Measurements from ENCODE around the gene TOM1.
"Not testable (repeated sequence)": the region's sequence is repeated elsewhere in the genome, so short reads cannot be mapped to it uniquely, and the experiment has no call there.

Gene TOM1

DNA sequence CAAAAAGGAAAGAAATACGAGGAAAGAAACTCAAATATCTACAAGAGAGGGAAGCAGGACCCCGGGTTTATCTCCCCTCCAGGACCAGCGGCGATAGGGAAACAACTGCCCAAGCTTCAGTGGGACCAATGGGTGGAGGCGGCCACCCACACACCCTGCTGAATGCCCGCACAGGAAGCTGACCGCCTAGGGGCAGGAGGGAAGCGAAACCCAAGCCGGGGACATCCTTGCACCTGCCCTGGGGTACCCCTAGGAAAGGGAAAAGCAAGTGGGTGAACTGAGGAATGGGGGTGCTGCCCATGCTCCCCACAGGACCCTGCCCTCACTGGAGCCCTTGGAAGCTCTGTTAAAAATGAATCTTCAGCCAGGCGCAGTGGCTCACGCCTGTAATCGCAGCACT is 53.6 kb downstream of the TOM1 start:
- no peak overlapping the region for H3K9ac ChIP-seq (ENCODE audit: low read length)
- peaks cover 15% of the 10 kb centered on the region for H3K4me1 ChIP-seq (ENCODE audit: control insufficient read depth, insufficient read depth, low read length)
- H3K9me3 ChIP-seq (ENCODE audit: control insufficient read depth, low read length), result no peaks in the 10 kb centered on the region
- no peaks in the 10 kb centered on the region for H3K36me3 ChIP-seq (ENCODE audit: control insufficient read depth, insufficient read depth, low read length)
- no peak overlapping the region for H3K4me3 ChIP-seq (ENCODE audit: low read length)
- peaks cover 8% of the 10 kb centered on the region for H3K27me3 ChIP-seq (ENCODE audit: control insufficient read depth, insufficient read depth, low read length)

DNA sequence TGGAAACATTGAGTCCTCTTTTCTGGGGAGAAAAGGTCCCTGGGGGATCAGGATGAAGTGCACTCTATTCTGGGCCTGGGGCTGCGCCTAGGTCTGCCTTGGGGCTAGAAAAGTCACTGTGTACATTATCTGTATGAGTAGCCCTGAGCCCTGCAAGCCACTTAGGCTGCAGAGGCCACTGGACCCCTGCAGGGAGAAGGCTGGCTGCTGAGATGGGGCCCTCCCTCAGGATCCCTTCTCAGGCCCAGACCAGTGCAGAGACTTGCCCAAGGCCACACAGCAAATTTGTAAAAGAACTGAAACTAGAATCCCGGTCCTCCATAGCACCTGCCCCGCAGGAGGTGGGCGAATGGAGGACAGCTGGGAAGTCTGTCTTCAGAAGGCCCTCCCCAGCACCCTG is 54.4 kb downstream of the TOM1 start:
- Histone ChIP-seq H3K4me1 (ENCODE audit: control insufficient read depth, insufficient read depth, low read length) (peaks cover 15% of the 10 kb centered on the region), H3K27me3 (ENCODE audit: control insufficient read depth, insufficient read depth, low read length) (peaks cover 8% of the 10 kb centered on the region), H3K9ac (ENCODE audit: low read length) (no peak overlapping the region), H3K36me3 (ENCODE audit: control insufficient read depth, insufficient read depth, low read length) (no peaks in the 10 kb centered on the region), H3K9me3 (ENCODE audit: control insufficient read depth, low read length) (no peaks in the 10 kb centered on the region), H3K4me3 (ENCODE audit: low read length) (no peak overlapping the region)

DNA sequence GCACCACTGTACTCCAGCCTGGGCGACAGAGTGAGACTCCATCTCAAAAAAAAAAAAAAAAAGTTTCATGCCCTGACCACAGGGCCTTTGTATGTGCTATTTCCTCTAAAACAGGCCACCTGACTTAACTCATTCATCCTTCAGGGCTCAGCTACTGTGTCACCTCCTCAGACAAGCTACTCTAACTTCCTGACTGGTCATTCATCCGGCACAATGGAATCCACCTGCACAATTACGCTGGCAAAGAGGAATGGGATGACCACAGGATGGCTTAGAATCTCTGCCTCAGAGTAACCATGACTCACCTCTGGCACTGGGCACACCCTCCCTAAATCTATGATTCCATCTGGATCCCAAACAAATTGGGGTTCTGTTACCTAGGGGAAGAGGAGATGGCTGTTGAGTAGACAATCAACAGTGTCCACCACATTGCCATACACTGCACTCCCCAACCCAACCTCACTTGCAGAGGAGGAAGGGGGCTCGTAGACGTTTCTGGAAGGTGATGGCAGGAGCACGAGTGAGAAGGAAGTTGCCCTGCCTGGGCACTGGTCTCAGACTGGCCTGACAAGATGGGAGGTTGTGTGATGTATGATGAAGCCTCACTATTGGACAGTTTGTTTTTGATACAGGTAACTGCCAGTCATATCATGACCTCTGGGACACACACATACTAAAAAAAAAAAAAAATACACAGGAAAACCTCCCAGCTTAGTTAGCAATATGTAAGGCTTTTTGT is 58.4 kb downstream of the TOM1 start:
- no peak overlapping the region for H3K4me3 ChIP-seq (ENCODE audit: low read length)
- no peaks in the 10 kb centered on the region for H3K9me3 ChIP-seq (ENCODE audit: control insufficient read depth, low read length)
- no peaks in the 10 kb centered on the region for H3K4me1 ChIP-seq (ENCODE audit: control insufficient read depth, insufficient read depth, low read length)
- no peaks in the 10 kb centered on the region for H3K36me3 ChIP-seq (ENCODE audit: control insufficient read depth, insufficient read depth, low read length)
- no peak overlapping the region for H3K9ac ChIP-seq (ENCODE audit: low read length)
- no peaks in the 10 kb centered on the region for H3K27me3 ChIP-seq (ENCODE audit: control insufficient read depth, insufficient read depth, low read length)

DNA sequence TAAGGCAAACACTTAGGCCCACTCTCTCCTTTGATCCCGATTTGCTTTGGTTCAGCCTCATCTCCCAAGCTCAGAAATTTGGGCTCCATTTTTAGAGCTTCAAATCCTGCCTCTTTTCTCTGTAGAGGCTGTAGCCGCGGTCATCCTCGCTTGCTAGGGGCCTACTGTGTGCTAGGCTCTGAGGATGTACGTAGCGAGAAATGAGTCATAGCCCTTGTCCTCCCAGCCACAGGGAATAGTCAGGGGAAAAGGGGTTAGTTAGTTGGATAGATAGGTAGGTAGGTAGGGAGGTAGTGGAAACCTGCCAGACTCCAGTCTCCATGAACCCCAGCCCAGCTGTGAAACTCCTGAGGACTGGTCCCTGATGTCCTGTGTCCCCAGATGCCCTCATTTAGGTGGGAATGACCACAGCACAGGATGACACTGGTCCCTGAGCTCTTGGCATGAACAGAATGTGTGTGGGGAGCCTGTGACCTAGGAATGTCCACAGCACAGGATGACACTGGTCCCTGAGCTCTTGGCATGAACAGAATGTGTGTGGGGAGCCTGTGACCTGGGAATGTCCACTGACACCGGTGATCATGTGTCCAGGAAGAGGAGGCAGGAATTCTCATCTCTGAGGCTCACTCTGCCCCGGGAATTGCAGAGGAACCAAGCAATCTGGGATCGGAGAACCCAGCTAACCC is 59.8 kb downstream of the TOM1 start:
- Histone ChIP-seq H3K4me3 (ENCODE audit: low read length) (no peak overlapping the region), H3K4me1 (ENCODE audit: control insufficient read depth, insufficient read depth, low read length) (no peaks in the 10 kb centered on the region), H3K36me3 (ENCODE audit: control insufficient read depth, insufficient read depth, low read length) (no peaks in the 10 kb centered on the region), H3K27me3 (ENCODE audit: control insufficient read depth, insufficient read depth, low read length) (no peaks in the 10 kb centered on the region), H3K9me3 (ENCODE audit: control insufficient read depth, low read length) (no peaks in the 10 kb centered on the region), H3K9ac (ENCODE audit: low read length) (no peak overlapping the region)

DNA sequence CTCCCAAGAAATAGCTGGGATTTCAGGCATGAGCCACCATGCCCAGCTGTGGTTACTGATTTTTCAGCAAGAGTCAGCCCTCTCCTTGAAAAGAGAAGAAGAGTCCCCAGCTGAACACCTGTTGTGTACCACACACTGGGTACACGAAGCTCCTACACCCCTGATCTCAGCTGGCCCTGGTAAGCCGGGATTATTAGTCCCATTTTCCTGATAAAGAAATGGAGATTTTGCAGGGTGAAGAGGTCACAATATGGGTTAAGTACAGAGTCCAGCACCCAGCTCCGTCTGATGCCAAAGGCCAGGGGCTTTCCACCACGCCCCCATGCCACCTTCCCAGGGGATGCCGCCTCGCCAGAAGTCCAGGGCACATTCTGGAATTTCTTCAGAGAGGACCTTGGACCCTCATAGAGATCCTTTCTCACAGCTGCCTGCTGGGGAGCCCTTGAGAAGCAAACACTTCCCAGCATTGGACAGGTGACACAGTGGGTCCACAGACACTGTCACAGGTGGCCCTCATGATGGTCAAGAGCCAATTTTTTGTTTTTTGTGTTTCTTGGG is 61.4 kb downstream of the TOM1 start:
- Histone ChIP-seq H3K27me3 (ENCODE audit: control insufficient read depth, insufficient read depth, low read length) (no peaks in the 10 kb centered on the region), H3K4me3 (ENCODE audit: low read length) (no peak overlapping the region), H3K9me3 (ENCODE audit: control insufficient read depth, low read length) (no peaks in the 10 kb centered on the region), H3K36me3 (ENCODE audit: control insufficient read depth, insufficient read depth, low read length) (no peaks in the 10 kb centered on the region), H3K9ac (ENCODE audit: low read length) (no peak overlapping the region), H3K4me1 (ENCODE audit: control insufficient read depth, insufficient read depth, low read length) (no peaks in the 10 kb centered on the region)

DNA sequence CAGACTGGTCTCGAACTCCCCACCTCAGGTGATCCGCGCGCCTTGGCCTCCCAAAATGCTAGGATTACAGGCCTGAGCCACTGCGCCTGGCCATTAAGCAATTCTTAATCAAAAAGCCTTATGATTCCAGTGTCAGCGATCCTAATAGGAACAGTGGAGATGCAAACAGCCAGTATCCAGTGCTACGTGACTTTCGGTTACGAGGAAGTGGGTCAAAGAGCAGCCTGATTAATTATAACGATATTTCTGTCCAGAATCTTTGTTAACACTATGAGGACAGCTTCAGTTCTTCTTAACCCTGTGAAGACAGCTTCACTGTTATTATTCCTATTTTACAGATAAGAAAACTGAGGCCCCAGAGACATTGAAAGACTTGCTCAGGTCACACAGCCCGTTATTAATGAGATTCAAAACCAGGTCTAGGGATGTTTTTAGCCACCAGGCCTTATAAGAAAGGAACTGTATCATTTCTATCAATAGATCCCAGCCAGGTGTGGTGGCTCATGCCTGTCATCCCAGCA is 63.9 kb downstream of the TOM1 start:
- H3K27me3 ChIP-seq (ENCODE audit: control insufficient read depth, insufficient read depth, low read length), result no peaks in the 10 kb centered on the region

DNA sequence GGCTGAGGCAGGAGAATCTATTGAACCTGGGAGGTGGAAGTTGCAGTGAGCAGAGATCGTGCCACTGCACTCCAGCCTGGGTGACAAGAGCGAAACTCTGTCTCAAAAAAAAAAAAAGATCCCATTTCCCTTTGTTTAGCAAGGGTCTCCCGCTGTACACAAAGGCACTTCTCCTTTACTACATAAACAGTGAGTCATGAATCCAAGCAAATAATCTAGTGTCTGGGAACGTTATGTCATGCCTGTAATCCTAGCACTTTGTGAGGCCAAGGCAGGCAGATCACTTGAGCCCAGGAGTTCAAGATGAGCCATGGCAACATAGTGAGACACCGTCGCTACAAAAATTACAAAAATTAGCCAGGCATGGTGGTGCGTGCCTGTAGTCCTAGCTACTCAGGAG is 64.5 kb downstream of the TOM1 start:
- H3K36me3 ChIP-seq (ENCODE audit: control insufficient read depth, insufficient read depth, low read length); H3K27me3 ChIP-seq (ENCODE audit: control insufficient read depth, insufficient read depth, low read length); H3K4me3 ChIP-seq (ENCODE audit: low read length); H3K9me3 ChIP-seq (ENCODE audit: control insufficient read depth, low read length); H3K9ac ChIP-seq (ENCODE audit: low read length): not testable (repeated sequence)
- H3K4me1 ChIP-seq (ENCODE audit: control insufficient read depth, insufficient read depth, low read length), result peaks cover 11% of the 10 kb centered on the region

More for the DNA sequence above, 63.9 kb downstream of the TOM1 start:
- no peak overlapping the region for H3K9ac ChIP-seq (ENCODE audit: low read length)
- no peaks in the 10 kb centered on the region for H3K36me3 ChIP-seq (ENCODE audit: control insufficient read depth, insufficient read depth, low read length)
- H3K9me3 ChIP-seq (ENCODE audit: control insufficient read depth, low read length), result no peaks in the 10 kb centered on the region
- H3K4me1 ChIP-seq (ENCODE audit: control insufficient read depth, insufficient read depth, low read length), result peaks cover 11% of the 10 kb centered on the region
- no peak overlapping the region for H3K4me3 ChIP-seq (ENCODE audit: low read length)

DNA sequence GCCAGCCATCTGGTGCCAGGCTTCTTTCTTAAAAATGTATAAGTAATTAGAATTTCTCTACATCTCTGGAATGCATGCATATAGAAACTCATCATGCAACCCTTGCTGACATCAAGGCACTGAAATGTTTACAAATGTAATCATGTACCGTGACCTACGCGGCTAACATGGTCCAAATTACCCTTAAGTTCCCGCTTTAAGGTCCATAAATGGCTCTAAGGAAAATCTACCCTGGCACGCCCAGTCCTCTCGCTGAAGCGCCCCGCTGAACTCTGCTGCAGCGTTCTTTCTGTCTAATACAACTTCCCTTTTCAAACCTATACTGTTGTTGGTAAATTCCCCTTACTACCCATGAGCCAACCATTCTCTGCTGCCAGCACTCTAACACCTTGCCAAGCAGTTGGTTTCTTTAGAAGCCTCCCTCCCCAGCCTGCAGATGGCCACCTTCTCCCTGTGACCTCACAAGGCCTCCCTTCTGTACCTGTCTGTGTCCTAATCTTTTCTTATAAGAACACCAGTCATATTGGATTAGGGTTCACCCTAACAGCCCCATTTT is 67.7 kb downstream of the TOM1 start:
- Histone ChIP-seq H3K9ac (ENCODE audit: low read length) (no peak overlapping the region), H3K27me3 (ENCODE audit: control insufficient read depth, insufficient read depth, low read length) (no peaks in the 10 kb centered on the region), H3K9me3 (ENCODE audit: control insufficient read depth, low read length) (no peaks in the 10 kb centered on the region), H3K4me3 (ENCODE audit: low read length) (no peak overlapping the region), H3K36me3 (ENCODE audit: control insufficient read depth, insufficient read depth, low read length) (no peaks in the 10 kb centered on the region), H3K4me1 (ENCODE audit: control insufficient read depth, insufficient read depth, low read length) (peaks cover 11% of the 10 kb centered on the region)

DNA sequence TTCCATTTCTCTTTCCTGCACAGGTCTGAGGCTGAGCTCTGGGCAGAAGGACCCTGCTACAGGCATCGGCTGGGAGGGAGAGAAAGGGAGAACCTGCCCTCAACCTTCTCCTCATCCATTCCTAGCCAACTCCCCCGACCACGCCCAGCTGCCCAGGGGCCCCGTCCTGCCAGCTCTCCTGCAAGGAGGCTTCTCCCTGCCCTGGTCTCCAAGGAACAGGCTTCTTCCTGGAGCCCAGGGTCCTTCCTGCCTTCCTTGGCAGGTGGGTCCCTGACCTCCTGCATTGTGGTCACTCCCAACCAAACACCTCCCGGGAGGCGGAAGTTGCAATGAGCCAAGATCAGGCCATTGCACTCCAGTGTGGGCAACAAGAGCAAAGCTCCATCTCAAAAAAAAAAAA is 68.7 kb downstream of the TOM1 start:
- Histone ChIP-seq H3K9ac (ENCODE audit: low read length) (no peak overlapping the region), H3K4me1 (ENCODE audit: control insufficient read depth, insufficient read depth, low read length) (peaks cover 11% of the 10 kb centered on the region), H3K27me3 (ENCODE audit: control insufficient read depth, insufficient read depth, low read length) (no peaks in the 10 kb centered on the region), H3K9me3 (ENCODE audit: control insufficient read depth, low read length) (no peaks in the 10 kb centered on the region), H3K36me3 (ENCODE audit: control insufficient read depth, insufficient read depth, low read length) (no peaks in the 10 kb centered on the region), H3K4me3 (ENCODE audit: low read length) (no peak overlapping the region)

DNA sequence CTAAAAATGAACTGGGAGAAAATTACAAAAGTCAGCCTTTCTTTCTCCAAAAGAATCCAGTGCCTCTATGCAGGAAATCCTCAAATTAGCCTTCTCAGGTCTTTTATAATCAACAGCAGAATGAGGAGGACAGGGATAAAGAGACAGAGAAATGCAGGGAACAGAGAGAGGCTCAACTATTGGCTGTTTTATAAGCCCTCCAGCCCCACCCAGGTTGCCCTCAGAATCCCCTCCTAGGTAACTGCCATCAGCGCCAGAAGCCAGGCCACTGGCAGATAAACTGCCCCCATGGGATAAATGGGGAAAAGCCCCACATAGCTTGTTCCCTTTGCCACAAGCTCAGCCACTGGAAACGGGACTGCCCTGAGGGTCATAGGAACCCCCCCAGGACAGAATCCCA is 70.3 kb downstream of the TOM1 start:
- Histone ChIP-seq H3K36me3 (ENCODE audit: control insufficient read depth, insufficient read depth, low read length) (no peaks in the 10 kb centered on the region), H3K4me1 (ENCODE audit: control insufficient read depth, insufficient read depth, low read length) (peaks cover 11% of the 10 kb centered on the region), H3K27me3 (ENCODE audit: control insufficient read depth, insufficient read depth, low read length) (no peaks in the 10 kb centered on the region), H3K4me3 (ENCODE audit: low read length) (no peak overlapping the region), H3K9me3 (ENCODE audit: control insufficient read depth, low read length) (no peaks in the 10 kb centered on the region), H3K9ac (ENCODE audit: low read length) (no peak overlapping the region)

DNA sequence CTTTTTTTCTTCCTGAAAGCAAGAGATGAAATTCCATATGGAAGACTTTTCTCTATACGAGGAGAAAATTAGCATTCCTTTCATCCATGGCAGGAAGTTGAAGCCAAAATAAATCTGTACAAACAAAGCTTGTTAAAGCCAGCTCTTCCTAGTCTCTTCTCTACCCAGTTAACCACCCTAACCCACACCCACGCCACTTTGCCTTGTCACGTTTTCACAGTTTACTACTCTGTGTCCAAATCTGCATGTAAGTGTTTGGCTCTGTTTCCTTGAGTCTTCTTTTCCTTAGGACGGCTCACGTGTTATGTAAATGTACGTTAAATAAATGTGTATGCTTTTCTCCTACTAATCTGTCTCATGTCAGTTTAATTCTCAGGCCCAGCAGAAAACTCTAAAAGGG is 74.1 kb downstream of the TOM1 start:
- no peaks in the 10 kb centered on the region for H3K27me3 ChIP-seq (ENCODE audit: control insufficient read depth, insufficient read depth, low read length)
- H3K4me1 ChIP-seq (ENCODE audit: control insufficient read depth, insufficient read depth, low read length), result peaks cover 26% of the 10 kb centered on the region
- H3K9ac ChIP-seq (ENCODE audit: low read length), result no peak overlapping the region
- no peaks in the 10 kb centered on the region for H3K9me3 ChIP-seq (ENCODE audit: control insufficient read depth, low read length)
- no peaks in the 10 kb centered on the region for H3K36me3 ChIP-seq (ENCODE audit: control insufficient read depth, insufficient read depth, low read length)
- H3K4me3 ChIP-seq (ENCODE audit: low read length), result no peak overlapping the region

DNA sequence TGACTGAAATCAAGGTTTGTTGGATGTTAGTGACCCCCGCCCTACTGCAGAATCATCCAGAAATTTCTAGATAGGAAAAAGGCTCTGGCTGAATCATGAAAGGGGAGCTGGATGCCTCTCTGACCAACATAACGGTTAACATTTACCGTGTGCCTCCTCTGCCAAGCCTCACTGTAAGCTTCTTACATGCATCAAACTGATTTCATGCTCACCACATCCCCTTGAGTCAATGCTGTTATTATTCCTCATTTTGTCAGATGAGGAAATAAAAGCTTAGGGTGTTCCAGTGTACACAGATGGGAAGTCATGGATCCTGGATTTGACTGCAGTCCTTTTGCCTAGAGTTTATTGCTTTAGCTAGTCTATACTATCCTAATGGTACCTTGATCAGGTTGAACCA is 75.3 kb downstream of the TOM1 start:
- H3K36me3 ChIP-seq (ENCODE audit: control insufficient read depth, insufficient read depth, low read length), result no peaks in the 10 kb centered on the region
- H3K4me1 ChIP-seq (ENCODE audit: control insufficient read depth, insufficient read depth, low read length), result peaks cover 39% of the 10 kb centered on the region
- H3K9me3 ChIP-seq (ENCODE audit: control insufficient read depth, low read length), result no peaks in the 10 kb centered on the region
- H3K9ac ChIP-seq (ENCODE audit: low read length), result no peak overlapping the region
- H3K4me3 ChIP-seq (ENCODE audit: low read length), result no peak overlapping the region
- no peaks in the 10 kb centered on the region for H3K27me3 ChIP-seq (ENCODE audit: control insufficient read depth, insufficient read depth, low read length)
